ENCODE results near the gene LARP4B.

Gene LARP4B

GRCh38 chr10:867807-868206, 63.7 kb downstream of the LARP4B start:
- Histone ChIP-seq H3F3A (ENCODE audit: insufficient read depth, low read length) (peaks cover 20% of the 10 kb centered on the region), H2AFZ (ENCODE audit: low read length) (no peak overlapping the region)

GRCh38 chr10:866577-866941, 64.9 kb downstream of the LARP4B start:
- H3K4me2 ChIP-seq (ENCODE audit: low read depth, low read length): peak overlapping the region; percentile 74
- H3K27ac ChIP-seq (ENCODE audit: low read length): peak overlapping the region; percentile 62
- H3K27me3 ChIP-seq (replicated peaks; ENCODE audit: insufficient read depth, low read length): no peaks in the 10 kb centered on the region
- H2AFZ ChIP-seq (ENCODE audit: low read length): no peak overlapping the region
- H3K9ac ChIP-seq (ENCODE audit: low read length): 0 out of 2 replicates have a peak overlapping the region, but pooled peaks have one; percentile 7
- no peak overlapping the region; the same call in 1 of the 2 replicates for H3K4me3 ChIP-seq (ENCODE audit: low read length)
- H3K9me2 ChIP-seq (replicated peaks; ENCODE audit: insufficient read depth, low read length): no peaks in the 10 kb centered on the region
- 0 out of 2 replicates have a peak, but pooled peaks cover 12% of the 10 kb centered on the region for H4K20me1 ChIP-seq (ENCODE audit: insufficient read depth, low read length)
- peaks cover 10% of the 10 kb centered on the region for H3K36me3 ChIP-seq (replicated peaks; ENCODE audit: insufficient read depth, low read length)
- H3K4me1 ChIP-seq (ENCODE audit: low read length): peaks cover 31% of the 10 kb centered on the region
- no peaks in the 10 kb centered on the region for H3K9me3 ChIP-seq (replicated peaks; ENCODE audit: insufficient read depth, low read length)
- peaks cover 91% of the 10 kb centered on the region for H3K79me2 ChIP-seq (ENCODE audit: low read length)
- TF ChIP-seq EZH2 (optimal IDR thresholded peaks at IDR 0.05; ENCODE audit: low read depth, low read length) (no peak), EZH2phosphoT487 (IDR thresholded peaks at IDR 0.05; ENCODE audit: low read length) (no peak), CTCF (IDR thresholded peaks at IDR 0.05; ENCODE audit: low read length) (no peak)
- peaks cover 20% of the 10 kb centered on the region for H3F3A ChIP-seq (ENCODE audit: insufficient read depth, low read length)
- DNase-seq: no peak

More at GRCh38 chr10:867807-868206, 63.7 kb downstream of the LARP4B start:
- H3K4me3 ChIP-seq (ENCODE audit: low read length): no peak overlapping the region
- no peak overlapping the region for H3K9ac ChIP-seq (ENCODE audit: low read length)
- peaks cover 31% of the 10 kb centered on the region for H3K4me1 ChIP-seq (ENCODE audit: low read length)
- peaks cover 94% of the 10 kb centered on the region for H3K79me2 ChIP-seq (ENCODE audit: low read length)
- no peaks in the 10 kb centered on the region for H3K27me3 ChIP-seq (replicated peaks; ENCODE audit: insufficient read depth, low read length)
- TF ChIP-seq CTCF (IDR thresholded peaks at IDR 0.05; ENCODE audit: low read length) (no peak), EZH2 (optimal IDR thresholded peaks at IDR 0.05; ENCODE audit: low read depth, low read length) (no peak), EZH2phosphoT487 (IDR thresholded peaks at IDR 0.05; ENCODE audit: low read length) (no peak)
- no peak overlapping the region for H3K27ac ChIP-seq (ENCODE audit: low read length)
- H3K4me2 ChIP-seq (ENCODE audit: low read depth, low read length): no peak overlapping the region
- H4K20me1 ChIP-seq (ENCODE audit: insufficient read depth, low read length): peaks cover 12% of the 10 kb centered on the region; the same call in 1 of the 2 replicates
- H3K9me3 ChIP-seq (replicated peaks; ENCODE audit: insufficient read depth, low read length): no peaks in the 10 kb centered on the region
- H3K36me3 ChIP-seq (replicated peaks; ENCODE audit: insufficient read depth, low read length): peaks cover 7% of the 10 kb centered on the region
- H3K9me2 ChIP-seq (replicated peaks; ENCODE audit: insufficient read depth, low read length): no peaks in the 10 kb centered on the region
- DNase-seq: no peak

- Histone ChIP-seq H3K9me2 (replicated peaks; ENCODE audit: insufficient read depth, low read length) (no peaks in the 10 kb centered on the region), H3F3A (ENCODE audit: insufficient read depth, low read length) (peaks cover 20% of the 10 kb centered on the region), H3K4me3 (ENCODE audit: low read length) (peak overlapping the region; percentile 27), H3K36me3 (replicated peaks; ENCODE audit: insufficient read depth, low read length) (peaks cover 12% of the 10 kb centered on the region), H3K9me3 (replicated peaks; ENCODE audit: insufficient read depth, low read length) (no peaks in the 10 kb centered on the region), H4K20me1 (ENCODE audit: insufficient read depth, low read length) (0 out of 2 replicates have a peak, but pooled peaks cover 8% of the 10 kb centered on the region), H3K9ac (ENCODE audit: low read length) (peak overlapping the region; percentile 37; the same call in 1 of the 2 replicates), H3K27me3 (replicated peaks; ENCODE audit: insufficient read depth, low read length) (no peaks in the 10 kb centered on the region), H2AFZ (ENCODE audit: low read length) (no peak overlapping the region), H3K79me2 (ENCODE audit: low read length) (peaks cover 91% of the 10 kb centered on the region), H3K4me1 (ENCODE audit: low read length) (peaks cover 31% of the 10 kb centered on the region), H3K27ac (ENCODE audit: low read length) (peak overlapping the region; percentile 62), H3K4me2 (ENCODE audit: low read depth, low read length) (peak overlapping the region; percentile 74)
- TF ChIP-seq EZH2phosphoT487 (IDR thresholded peaks at IDR 0.05; ENCODE audit: low read length) (no peak), EZH2 (optimal IDR thresholded peaks at IDR 0.05; ENCODE audit: low read depth, low read length) (no peak), CTCF (IDR thresholded peaks at IDR 0.05; ENCODE audit: low read length) (no peak)
- DNase-seq: peak; percentile 56
These were observed 65.5 kb downstream of the LARP4B start for GRCh38 chr10:865924-866576.

All from MM.1S (cell line).